WTC11 (cell line): ENCODE data around the gene NPAS2. TPM values are rescaled to one million over a fixed set of nuclear protein-coding genes. Genes with fewer than 3 reads are reported as not detected.

Experiments
- ATAC-seq: fragments of 200-7000 bp; cut with Tn5 transposase; 2 replicates; pipeline ENCODE4 v1.10.0; 2021; ENCODE audit warnings: mild to moderate bottlenecking, moderate library complexity
- CTCF ChIA-PET: fragments of 300-600 bp; sonication (Branson Sonifier 250); formaldehyde crosslinking; loops from one replicate; lab custom pipeline; 2021; ENCODE audit warnings: antibody characterized with exemption; lab: Charles Lee
- POLR2A ChIA-PET: fragments of 350-600 bp; sonication (Branson Sonifier 250); formaldehyde crosslinking; loops from one replicate; lab custom pipeline; 2021; ENCODE audit warnings: antibody characterized with exemption; lab: Charles Lee
- DNase-seq: peaks from one replicate; pipeline ENCODE4 v3.0.0; 2021; ENCODE audit warnings: low spot score
- H3K27ac Mint-ChIP-seq: 2 replicates; pipeline ENCODE4 v1.8.0; 2021; ENCODE audit warnings: mixed read lengths
- H3K27me3 Mint-ChIP-seq: 2 replicates; pipeline ENCODE4 v1.8.0; 2021; ENCODE audit warnings: low read depth, mild to moderate bottlenecking, moderate library complexity, mixed read lengths
- H3K36me3 Mint-ChIP-seq: 2 replicates; pipeline ENCODE4 v1.8.0; 2021; ENCODE audit warnings: mixed read lengths
- H3K4me1 Mint-ChIP-seq: 2 replicates; pipeline ENCODE4 v1.8.0; 2022; ENCODE audit warnings: mixed read lengths
- H3K4me3 Mint-ChIP-seq: 2 replicates; pipeline ENCODE4 v1.8.0; 2021; ENCODE audit warnings: mild to moderate bottlenecking, moderate library complexity, mixed read lengths
- H3K9me3 Mint-ChIP-seq: 2 replicates; pipeline ENCODE4 v1.8.0; 2021; ENCODE audit warnings: mixed read lengths
- AR ChIP-seq: fragments of 250-450 bp; sonication (Bioruptor Pico); IDR thresholded peaks from 2 replicates; pipeline ENCODE4 v1.9.0; 2021; ENCODE audit warnings: mild to moderate bottlenecking
- ARID4B ChIP-seq: sonication (generic); formaldehyde crosslinking; IDR thresholded peaks from 2 replicates; pipeline ENCODE4 v1.8.0; 2023; ENCODE audit warnings: missing genetic modification reagents, mild to moderate bottlenecking, borderline replicate concordance
- CDX4 ChIP-seq: fragments of 250-450 bp; sonication (Bioruptor Pico); IDR thresholded peaks from 2 replicates; pipeline ENCODE4 v1.9.0; 2021; ENCODE audit warnings: moderate library complexity, mild to moderate bottlenecking, inconsistent platforms, borderline replicate concordance
- FOXJ3 ChIP-seq: sonication (generic); formaldehyde crosslinking; IDR thresholded peaks from 2 replicates; pipeline ENCODE4 v1.9.0; 2021; ENCODE audit warnings: missing genetic modification reagents, mild to moderate bottlenecking, borderline replicate concordance
- NFE2L1 ChIP-seq: sonication (generic); formaldehyde crosslinking; IDR thresholded peaks from 2 replicates; pipeline ENCODE4 v1.8.1; 2023; ENCODE audit warnings: missing genetic modification reagents
- NR2C2 ChIP-seq: sonication (generic); formaldehyde crosslinking; IDR thresholded peaks from 2 replicates; pipeline ENCODE4 v1.8.0; 2022; ENCODE audit warnings: mild to moderate bottlenecking, missing genetic modification reagents
- NR3C1 ChIP-seq: sonication (generic); formaldehyde crosslinking; conservative IDR thresholded peaks from 2 replicates; pipeline ENCODE4 v1.8.1; 2023; ENCODE audit warnings: low read depth, mild to moderate bottlenecking, missing genetic modification reagents
- RELA ChIP-seq: sonication (generic); formaldehyde crosslinking; IDR thresholded peaks from 2 replicates; pipeline ENCODE4 v1.8.1; 2022; ENCODE audit warnings: missing genetic modification reagents, mild to moderate bottlenecking, borderline replicate concordance
- SP1 ChIP-seq: sonication (generic); formaldehyde crosslinking; conservative IDR thresholded peaks from 2 replicates; pipeline ENCODE4 v1.8.1; 2022; ENCODE audit warnings: missing genetic modification reagents
- TCF7 ChIP-seq: sonication (generic); formaldehyde crosslinking; IDR thresholded peaks from 2 replicates; pipeline ENCODE4 v1.8.0; 2022; ENCODE audit warnings: mild to moderate bottlenecking, low read depth, missing genetic modification reagents, moderate library complexity
- TEAD1 ChIP-seq: sonication (generic); formaldehyde crosslinking; IDR thresholded peaks from 2 replicates; pipeline ENCODE4 v1.8.0; 2022; ENCODE audit warnings: mild to moderate bottlenecking, missing genetic modification reagents
- TEAD4 ChIP-seq: sonication (generic); formaldehyde crosslinking; IDR thresholded peaks from 2 replicates; pipeline ENCODE4 v1.8.0; 2022; ENCODE audit warnings: mild to moderate bottlenecking, missing genetic modification reagents
- TP53 ChIP-seq: sonication (generic); formaldehyde crosslinking; IDR thresholded peaks from 2 replicates; pipeline ENCODE4 v1.8.1; 2023; ENCODE audit warnings: mild to moderate bottlenecking, missing genetic modification reagents
- USF1 ChIP-seq: sonication (generic); formaldehyde crosslinking; IDR thresholded peaks from 2 replicates; pipeline ENCODE4 v1.8.0; 2022; ENCODE audit warnings: mild to moderate bottlenecking, missing genetic modification reagents
- ZBTB21 ChIP-seq: sonication (generic); formaldehyde crosslinking; IDR thresholded peaks from 2 replicates; pipeline ENCODE4 v1.8.1; 2023; ENCODE audit warnings: mild to moderate bottlenecking, missing genetic modification reagents, borderline replicate concordance
- ZBTB43 ChIP-seq: sonication (generic); formaldehyde crosslinking; IDR thresholded peaks from 2 replicates; pipeline ENCODE4 v1.8.1; 2023; ENCODE audit warnings: mild to moderate bottlenecking, missing genetic modification reagents
- ZNF219 ChIP-seq: sonication (generic); formaldehyde crosslinking; IDR thresholded peaks from 2 replicates; pipeline ENCODE4 v1.8.0; 2023; ENCODE audit warnings: missing genetic modification reagents, mild to moderate bottlenecking, borderline replicate concordance
- ZNF396 ChIP-seq: fragments of 250-450 bp; sonication (Bioruptor Pico); IDR thresholded peaks from 2 replicates; pipeline ENCODE4 v1.8.0; 2021; ENCODE audit warnings: mild to moderate bottlenecking, moderate library complexity, borderline replicate concordance
- ZNF532 ChIP-seq: fragments of 250-450 bp; sonication (Bioruptor Pico); IDR thresholded peaks from 2 replicates; pipeline ENCODE4 v1.9.0; 2021; ENCODE audit warnings: mild to moderate bottlenecking, borderline replicate concordance
- ZNF671 ChIP-seq: fragments of 250-450 bp; sonication (Bioruptor Pico); IDR thresholded peaks from 2 replicates; pipeline ENCODE4 v1.8.0; 2021; ENCODE audit warnings: mild to moderate bottlenecking
- ZSCAN18 ChIP-seq: fragments of 250-450 bp; sonication (Bioruptor Pico); IDR thresholded peaks from 2 replicates; pipeline ENCODE4 v2.1.2; 2022; ENCODE audit warnings: mild to moderate bottlenecking, moderate library complexity
- total RNA-seq: library from RNA; stranded (reverse); gene quantifications from 3 replicates; pipeline ENCODE4 v1.2.3, GENCODE V29; 2021

Gene NPAS2
- total RNA-seq, 1 experiment from 2014 or later = 2.6 TPM

- TF ChIP-seq ARID4B = no peak
- TF ChIP-seq TP53 = no peak
- no peak for TF ChIP-seq ZNF396 (CRISPR knock-in tag)
- no peak for TF ChIP-seq TEAD4 (CRISPR knock-in tag)
- no peak for TF ChIP-seq USF1 (CRISPR knock-in tag)
- TF ChIP-seq NR2C2 (CRISPR knock-in tag) = no peak
- no peak for TF ChIP-seq ZBTB43 (CRISPR knock-in tag)
- TF ChIP-seq ZNF671 (CRISPR knock-in tag) = no peak
Measured at GRCh38 chr2:100786985-100787384, 33.0 kb upstream of the NPAS2 start (continued).

- Mint-ChIP-seq H3K9me3 (peaks cover 11% of the 10 kb centered on the region), H3K4me3 (no peak overlapping the region), H3K27me3 (no peaks in the 10 kb centered on the region), H3K36me3 (no peaks in the 10 kb centered on the region), H3K4me1 (no peaks in the 10 kb centered on the region), H3K27ac (no peak overlapping the region)
- ChIA-PET POLR2A (no interaction called here), CTCF (no interaction called here)
- DNase-seq = no peak
- ATAC-seq = no peak
- TF ChIP-seq AR (no peak), ZSCAN18 (no peak), RELA (no peak), ZNF219 (no peak), TCF7 (CRISPR knock-in tag) (no peak), CDX4 (CRISPR knock-in tag) (no peak), USF1 (CRISPR knock-in tag) (no peak), ZNF532 (CRISPR knock-in tag) (no peak), NFE2L1 (CRISPR knock-in tag) (no peak), SP1 (CRISPR knock-in tag) (no peak), ZBTB21 (CRISPR knock-in tag) (no peak), FOXJ3 (CRISPR knock-in tag) (no peak), NR3C1 (CRISPR knock-in tag) (no peak), TEAD1 (CRISPR knock-in tag) (no peak)
Measured at GRCh38 chr2:100789361-100789760, 30.6 kb upstream of the NPAS2 start.
